HEK293 (cell line): Measurements from ENCODE around the gene SRGN.

ENCODE experiments used
- BCL11B ChIP-seq: fragments of 450-650 bp; formaldehyde crosslinking; IDR thresholded peaks from 2 replicates; pipeline ENCODE4 v1.5.1; 2016; ENCODE audit warnings: low read depth, missing biosample characterization, missing genetic modification characterization
- KLF17 ChIP-seq: fragments of 450-650 bp; formaldehyde crosslinking; IDR thresholded peaks from 2 replicates; pipeline ENCODE4 v1.5.1; 2016; ENCODE audit warnings: missing biosample characterization, missing genetic modification characterization
- MEIS1 ChIP-seq: sonication (generic); formaldehyde crosslinking; IDR thresholded peaks from 2 replicates; pipeline ENCODE4 v1.8.1; 2022; ENCODE audit warnings: missing genetic modification reagents, mild to moderate bottlenecking, borderline replicate concordance
- PRDM4 ChIP-seq: fragments of 450-650 bp; formaldehyde crosslinking; IDR thresholded peaks from 2 replicates; pipeline ENCODE4 v1.5.1; 2017; ENCODE audit warnings: missing biosample characterization, missing genetic modification characterization
- SCRT2 ChIP-seq: fragments of 450-650 bp; formaldehyde crosslinking; IDR thresholded peaks from 2 replicates; pipeline ENCODE4 v1.5.1; 2016; ENCODE audit warnings: missing biosample characterization, missing genetic modification characterization
- TSHZ1 ChIP-seq: fragments of 450-650 bp; formaldehyde crosslinking; IDR thresholded peaks from 2 replicates; pipeline ENCODE4 v1.5.1; 2016; ENCODE audit warnings: missing biosample characterization, missing genetic modification characterization, borderline replicate concordance
- ZBTB26 ChIP-seq: fragments of 450-650 bp; formaldehyde crosslinking; optimal IDR thresholded peaks from 2 replicates; pipeline ENCODE3; 2016; ENCODE audit warnings: missing biosample characterization, mild to moderate bottlenecking, missing genetic modification characterization
- ZBTB44 ChIP-seq: fragments of 450-650 bp; IDR thresholded peaks from 2 replicates; pipeline ENCODE4 v1.5.1; 2018; ENCODE audit warnings: missing biosample characterization, mild to moderate bottlenecking, missing genetic modification characterization
- ZBTB49 ChIP-seq: fragments of 450-650 bp; formaldehyde crosslinking; IDR thresholded peaks from 2 replicates; pipeline ENCODE4 v1.5.1; 2016; ENCODE audit warnings: missing biosample characterization, missing genetic modification characterization, low read depth
- ZFP37 ChIP-seq: fragments of 450-650 bp; formaldehyde crosslinking; IDR thresholded peaks from 2 replicates; pipeline ENCODE4 v1.5.1; 2016; ENCODE audit warnings: missing biosample characterization, missing genetic modification characterization
- ZNF10 ChIP-seq: fragments of 450-650 bp; formaldehyde crosslinking; IDR thresholded peaks from 2 replicates; pipeline ENCODE4 v1.5.1; 2017; ENCODE audit warnings: missing biosample characterization, missing genetic modification characterization
- ZNF121 ChIP-seq: fragments of 450-650 bp; formaldehyde crosslinking; IDR thresholded peaks from 2 replicates; pipeline ENCODE4 v1.5.1; 2016; ENCODE audit warnings: missing biosample characterization, missing genetic modification characterization
- ZNF132 ChIP-seq: fragments of 450-650 bp; formaldehyde crosslinking; IDR thresholded peaks from 2 replicates; pipeline ENCODE4 v1.5.1; 2017; ENCODE audit warnings: missing biosample characterization, missing genetic modification characterization, borderline replicate concordance
- ZNF146 ChIP-seq: fragments of 450-650 bp; formaldehyde crosslinking; IDR thresholded peaks from 2 replicates; pipeline ENCODE4 v1.5.1; 2016; ENCODE audit warnings: missing biosample characterization, missing genetic modification characterization
- ZNF221 ChIP-seq: fragments of 450-650 bp; formaldehyde crosslinking; IDR thresholded peaks from 2 replicates; pipeline ENCODE4 v1.5.1; 2017; ENCODE audit warnings: missing biosample characterization, missing genetic modification characterization, borderline replicate concordance
- ZNF24 ChIP-seq: fragments of 450-650 bp; formaldehyde crosslinking; IDR thresholded peaks from 2 replicates; pipeline ENCODE4 v1.5.1; 2016; ENCODE audit warnings: missing biosample characterization, missing genetic modification characterization
- ZNF433 ChIP-seq: fragments of 450-650 bp; formaldehyde crosslinking; IDR thresholded peaks from 2 replicates; pipeline ENCODE4 v1.5.1; 2016; ENCODE audit warnings: missing biosample characterization, missing genetic modification characterization, low read depth
- ZNF48 ChIP-seq: fragments of 450-650 bp; formaldehyde crosslinking; IDR thresholded peaks from 2 replicates; pipeline ENCODE4 v1.5.1; 2016; ENCODE audit warnings: missing biosample characterization, missing genetic modification characterization
- ZNF529 ChIP-seq: fragments of 450-650 bp; formaldehyde crosslinking; IDR thresholded peaks from 2 replicates; pipeline ENCODE4 v1.5.1; 2017; ENCODE audit warnings: missing genetic modification characterization, missing biosample characterization; ENCODE audit not compliant: insufficient replicate concordance
- ZNF670 ChIP-seq: fragments of 450-650 bp; formaldehyde crosslinking; IDR thresholded peaks from 2 replicates; pipeline ENCODE4 v1.5.1; 2016; ENCODE audit warnings: missing biosample characterization, missing genetic modification characterization, low read depth
- ZNF704 ChIP-seq: fragments of 450-650 bp; formaldehyde crosslinking; IDR thresholded peaks from 2 replicates; pipeline ENCODE4 v1.5.1; 2016; ENCODE audit warnings: missing biosample characterization, missing genetic modification characterization
- ZNF707 ChIP-seq: fragments of 450-650 bp; formaldehyde crosslinking; IDR thresholded peaks from 2 replicates; pipeline ENCODE4 v1.5.1; 2016; ENCODE audit warnings: missing biosample characterization, missing genetic modification characterization
- ZNF792 ChIP-seq: fragments of 450-650 bp; formaldehyde crosslinking; IDR thresholded peaks from 2 replicates; pipeline ENCODE4 v1.5.1; 2016; ENCODE audit warnings: missing biosample characterization, missing genetic modification characterization
- ZSCAN23 ChIP-seq: fragments of 450-650 bp; formaldehyde crosslinking; IDR thresholded peaks from 2 replicates; pipeline ENCODE4 v1.5.1; 2016; ENCODE audit warnings: missing biosample characterization, missing genetic modification characterization
- ZSCAN30 ChIP-seq: fragments of 450-650 bp; IDR thresholded peaks from 2 replicates; pipeline ENCODE4 v1.5.1; 2018; ENCODE audit warnings: missing biosample characterization, mild to moderate bottlenecking, missing genetic modification characterization, moderate library complexity
- ZSCAN4 ChIP-seq: fragments of 450-650 bp; formaldehyde crosslinking; IDR thresholded peaks from 2 replicates; pipeline ENCODE4 v1.5.1; 2017; ENCODE audit warnings: missing biosample characterization, missing genetic modification characterization

Gene SRGN

GRCh38 chr10:69123306-69123746, 35.4 kb downstream of the SRGN start (continued):
- TF ChIP-seq ZNF704 (tag by site-specific recombination) (no peak), ZNF670 (no peak), ZNF121 (no peak), ZNF707 (tag by site-specific recombination) (no peak), MEIS1 (no peak), ZBTB26 (tag by site-specific recombination) (no peak), ZSCAN23 (tag by site-specific recombination) (no peak), BCL11B (no peak), ZBTB49 (tag by site-specific recombination) (no peak), ZNF132 (tag by site-specific recombination) (no peak), ZNF433 (tag by site-specific recombination) (no peak), ZNF221 (tag by site-specific recombination) (no peak), ZNF146 (no peak), TSHZ1 (tag by site-specific recombination) (no peak), ZNF792 (tag by site-specific recombination) (no peak), ZFP37 (tag by site-specific recombination) (0 out of 2 replicates have a peak, but pooled peaks have one; percentile 15), ZNF48 (tag by site-specific recombination) (no peak), ZBTB44 (tag by site-specific recombination) (no peak), ZSCAN30 (0 out of 2 replicates have a peak, but pooled peaks have one; percentile 37), ZNF10 (tag by site-specific recombination) (no peak), SCRT2 (tag by site-specific recombination) (no peak), ZNF529 (tag by site-specific recombination) (no peak), ZSCAN4 (tag by site-specific recombination) (no peak), ZNF24 (tag by site-specific recombination) (no peak), PRDM4 (tag by site-specific recombination) (no peak), KLF17 (tag by site-specific recombination) (no peak)
